GM21529 (cell line): Measurements from ENCODE around the gene RUFY2.
A peak's percentile ranks its signal among the peaks of the same experiment; 100 is the strongest.
"Not testable (repeated sequence)": the region's sequence is repeated elsewhere in the genome, so short reads cannot be mapped to it uniquely, and the experiment has no call there.

ENCODE experiments used
- ATAC-seq: cut with Tn5 transposase; IDR thresholded peaks from one replicate; pipeline ENCODE4 v1.9.1; 2021; ENCODE audit not compliant: unreplicated experiment

The RUFY2 gene, protein sequence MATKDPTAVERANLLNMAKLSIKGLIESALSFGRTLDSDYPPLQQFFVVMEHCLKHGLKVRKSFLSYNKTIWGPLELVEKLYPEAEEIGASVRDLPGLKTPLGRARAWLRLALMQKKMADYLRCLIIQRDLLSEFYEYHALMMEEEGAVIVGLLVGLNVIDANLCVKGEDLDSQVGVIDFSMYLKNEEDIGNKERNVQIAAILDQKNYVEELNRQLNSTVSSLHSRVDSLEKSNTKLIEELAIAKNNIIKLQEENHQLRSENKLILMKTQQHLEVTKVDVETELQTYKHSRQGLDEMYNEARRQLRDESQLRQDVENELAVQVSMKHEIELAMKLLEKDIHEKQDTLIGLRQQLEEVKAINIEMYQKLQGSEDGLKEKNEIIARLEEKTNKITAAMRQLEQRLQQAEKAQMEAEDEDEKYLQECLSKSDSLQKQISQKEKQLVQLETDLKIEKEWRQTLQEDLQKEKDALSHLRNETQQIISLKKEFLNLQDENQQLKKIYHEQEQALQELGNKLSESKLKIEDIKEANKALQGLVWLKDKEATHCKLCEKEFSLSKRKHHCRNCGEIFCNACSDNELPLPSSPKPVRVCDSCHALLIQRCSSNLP

DNA sequence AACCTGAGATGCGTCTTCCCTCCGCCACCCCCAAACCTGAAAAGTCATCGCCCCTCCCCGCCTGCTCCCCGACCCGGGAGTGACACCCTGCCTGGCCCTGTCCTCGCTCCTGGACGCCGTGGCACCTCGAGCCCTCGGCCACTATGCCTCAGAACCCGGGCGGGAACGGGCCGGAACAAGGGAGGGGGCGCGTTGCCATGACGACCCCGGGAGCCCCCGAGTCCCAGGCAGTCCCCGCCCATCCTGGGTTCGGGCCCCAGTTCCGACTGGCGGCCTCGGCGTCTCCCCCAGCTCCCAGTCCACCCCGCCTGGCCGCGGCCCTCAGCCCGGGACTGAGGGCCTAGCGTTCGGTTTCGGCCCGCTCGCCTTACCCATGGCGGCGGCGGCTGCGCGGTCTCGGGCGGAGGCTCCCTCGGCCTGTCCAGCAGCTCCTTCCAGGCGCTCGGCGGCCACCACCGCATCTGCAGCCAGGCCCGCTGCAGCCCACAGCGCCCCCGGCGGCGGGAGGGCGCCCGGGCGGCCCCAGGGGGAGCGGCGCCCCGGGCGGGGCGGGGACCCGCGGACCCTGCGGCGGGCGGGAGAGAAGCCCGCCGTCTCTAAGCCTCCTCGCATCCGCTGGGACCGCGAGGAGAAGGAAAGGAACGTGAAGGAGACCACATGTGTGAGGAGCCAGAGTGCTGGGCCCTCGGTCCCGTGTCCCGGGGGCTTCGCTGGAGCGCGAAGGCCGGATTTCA is at the start of gene RUFY2:
Gene RUFY2 (minus strand): TSS at position 463 of the 734 bp plus-strand sequence. CDS start 88 bp downstream, at position 375.
- ATAC-seq, result peak; percentile 94

GRCh38 chr10:68449698-68450097 is 42.6 kb upstream of the RUFY2 start:
- ATAC-seq, result not testable (repeated sequence)

DNA sequence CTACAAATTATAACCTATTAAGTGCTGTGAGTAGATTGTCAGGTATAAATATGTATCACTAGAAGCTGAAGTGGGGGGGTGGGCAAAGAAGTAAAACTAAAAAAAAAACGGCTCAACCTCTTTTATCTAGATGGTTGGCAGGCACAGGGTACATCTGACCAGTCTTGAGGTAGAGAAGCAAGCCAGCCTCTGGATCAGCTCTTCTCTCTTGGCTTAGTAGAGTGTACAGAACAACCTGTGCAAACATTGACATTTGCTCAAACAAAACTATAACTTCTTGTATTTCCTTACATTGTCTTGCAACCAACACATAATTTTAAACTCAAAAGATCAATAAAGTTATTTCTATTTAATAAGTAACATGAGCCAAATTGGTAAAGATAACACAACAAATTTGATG is 39.1 kb upstream of the RUFY2 start:
- ATAC-seq, result no peak

DNA sequence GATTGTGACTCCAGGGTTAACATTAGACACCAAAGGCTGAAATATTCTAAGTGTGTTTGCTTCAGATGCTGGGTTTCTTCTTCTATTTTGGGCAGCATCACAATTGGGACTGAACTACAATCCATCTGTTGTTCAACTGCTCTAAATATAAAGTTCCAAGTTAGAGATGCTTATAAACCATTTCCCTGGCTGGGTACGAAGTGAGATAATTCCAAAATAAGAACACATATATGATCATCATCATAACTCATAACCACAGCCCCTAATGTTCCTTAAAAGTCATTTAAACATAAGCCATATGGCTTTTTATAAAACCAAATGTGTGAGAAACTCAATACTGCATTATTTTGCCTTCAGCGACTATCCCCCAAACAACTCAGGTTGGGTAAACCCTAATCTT is 35.9 kb upstream of the RUFY2 start:
- ATAC-seq, result no peak

GRCh38 chr10:68440898-68441297 is 33.8 kb upstream of the RUFY2 start:
- no peak for ATAC-seq

- no peak for ATAC-seq
These were observed 28.7 kb upstream of the RUFY2 start for GRCh38 chr10:68435803-68436202.

DNA sequence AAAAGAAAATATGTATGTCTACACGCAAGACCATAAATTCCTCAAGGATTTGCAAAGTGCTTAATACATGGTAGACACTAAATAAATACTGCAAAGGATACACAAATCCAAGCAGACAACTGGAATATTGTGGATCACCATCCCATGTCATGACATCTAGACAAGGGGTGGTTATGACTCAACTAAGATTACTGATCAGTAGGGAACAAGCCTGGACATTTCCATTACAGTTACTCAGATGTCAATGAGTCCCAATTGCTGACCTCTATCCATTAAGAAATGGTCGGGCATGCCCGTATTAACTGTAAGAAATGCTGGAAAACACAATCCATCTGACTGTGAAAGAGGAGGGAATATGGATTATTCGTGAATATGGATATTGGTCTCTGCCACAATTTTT is 27.6 kb upstream of the RUFY2 start:
- ATAC-seq, result no peak

DNA sequence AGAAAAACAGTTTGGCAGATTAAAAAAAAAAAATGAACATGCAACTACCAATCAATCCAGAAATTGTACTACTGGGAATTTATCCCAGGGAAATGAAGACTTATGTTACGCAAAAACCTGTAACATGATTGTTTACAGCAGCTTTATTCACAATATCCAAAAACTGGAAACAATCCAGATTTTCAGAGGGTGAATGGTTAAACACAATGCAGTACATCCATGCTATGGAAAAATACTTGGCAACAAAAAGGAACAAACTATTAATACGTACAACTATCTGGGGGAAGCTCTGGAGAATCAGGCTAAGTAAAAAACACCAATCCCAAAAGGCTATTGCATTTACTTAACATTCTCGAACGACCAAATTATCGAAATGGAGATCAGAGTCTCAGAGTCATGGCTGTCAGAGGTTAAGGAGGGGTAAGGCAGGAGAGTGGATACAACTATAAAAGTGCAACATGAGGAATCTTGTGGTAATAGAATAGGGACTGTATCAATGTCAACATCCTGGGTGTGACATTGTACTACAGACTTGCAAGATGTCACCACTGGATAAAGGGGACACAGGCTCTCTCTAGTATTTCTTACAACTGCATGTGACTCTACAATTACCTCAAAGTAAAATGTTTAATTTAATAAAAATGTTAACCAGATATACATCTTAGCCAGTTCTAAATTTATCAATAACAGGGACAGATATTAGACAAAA is 21.5 kb upstream of the RUFY2 start:
- ATAC-seq, result no peak

DNA sequence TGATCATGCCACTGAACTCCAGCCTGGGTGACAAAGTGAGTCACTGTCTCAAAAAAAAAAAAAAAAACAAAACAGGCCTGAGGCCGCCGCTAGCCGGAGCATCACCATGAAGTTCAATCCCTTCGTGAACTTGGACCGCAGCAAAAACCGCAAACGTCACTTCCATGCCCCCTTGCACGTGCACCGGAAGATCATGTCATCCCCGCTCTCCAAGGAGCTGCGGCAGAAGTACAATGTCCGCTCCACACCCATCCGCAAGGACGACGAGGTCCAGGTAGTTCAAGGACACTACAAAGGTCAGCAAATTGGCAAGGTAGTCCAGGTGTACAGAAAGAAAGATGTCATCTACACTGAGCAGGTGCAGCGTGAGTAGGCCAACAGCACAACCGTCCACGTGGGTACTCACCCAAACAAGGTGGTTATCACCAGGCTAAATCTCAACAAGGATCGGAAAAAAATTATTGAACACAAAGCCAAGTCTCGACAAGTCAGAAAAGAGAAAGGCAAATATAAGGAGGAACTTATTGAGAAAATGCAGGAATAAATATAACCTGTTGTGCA is 17.5 kb upstream of the RUFY2 start:
- no peak for ATAC-seq

DNA sequence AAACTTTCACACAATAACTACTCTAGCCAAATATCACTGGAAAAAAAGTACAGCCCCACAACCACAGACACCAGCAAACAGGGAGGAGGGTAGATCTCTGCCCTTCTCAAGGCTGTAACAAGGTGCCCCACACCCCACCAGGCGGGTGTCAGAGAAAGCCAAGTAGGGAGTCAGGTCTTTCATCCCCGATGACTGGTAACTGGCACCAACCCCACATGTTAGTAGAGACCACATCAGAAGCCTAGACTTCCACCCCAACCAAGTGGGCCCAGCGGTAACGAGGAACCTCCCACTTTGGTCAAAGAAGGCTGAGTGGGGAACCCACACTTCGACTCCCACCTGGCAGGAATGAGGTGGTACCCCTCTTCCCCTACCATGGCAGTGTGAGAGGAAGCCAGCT is 16.4 kb upstream of the RUFY2 start:
- no peak for ATAC-seq

GRCh38 chr10:68419376-68419775 is 12.3 kb upstream of the RUFY2 start:
- ATAC-seq, result no peak

GRCh38 chr10:68408898-68409518 is 1.9 kb upstream of the RUFY2 start:
- no peak for ATAC-seq

DNA sequence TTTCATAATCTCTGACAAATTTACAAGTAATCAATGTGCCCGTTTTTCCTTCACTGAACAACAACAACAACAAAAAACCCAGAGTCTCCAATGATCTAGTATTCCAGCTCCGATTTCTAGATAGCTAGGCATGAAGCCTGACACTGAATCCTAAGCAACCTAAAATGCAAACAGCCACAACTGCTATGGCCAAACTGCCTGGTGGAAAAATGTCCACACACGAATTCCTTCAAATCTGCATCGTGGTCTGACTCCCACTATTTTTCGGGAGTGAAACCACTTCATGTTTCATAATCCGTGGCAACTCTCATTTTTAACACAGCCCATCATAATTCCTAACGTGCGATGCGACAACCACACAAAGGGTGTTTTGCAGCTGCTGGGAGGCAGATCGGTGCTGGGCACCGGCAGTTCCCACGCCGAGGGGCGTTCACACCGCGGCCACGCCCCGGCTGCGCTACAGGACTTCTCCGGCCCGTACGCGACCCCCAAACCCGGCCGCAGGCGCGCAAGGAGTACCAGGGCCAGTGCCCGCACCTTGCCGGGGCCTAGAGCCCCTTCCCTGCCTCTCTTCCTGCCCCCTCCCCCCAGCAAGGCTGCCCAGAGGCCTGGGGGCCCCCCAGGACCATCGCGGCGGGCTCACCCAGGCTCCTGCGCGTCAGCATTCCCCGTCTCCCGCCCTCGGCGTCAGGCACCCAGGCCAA is 814 bp downstream of the RUFY2 start:
- peak; percentile 34 for ATAC-seq

- ATAC-seq, result no peak
These were observed 3.4 kb downstream of the RUFY2 start for GRCh38 chr10:68403701-68404100.

DNA sequence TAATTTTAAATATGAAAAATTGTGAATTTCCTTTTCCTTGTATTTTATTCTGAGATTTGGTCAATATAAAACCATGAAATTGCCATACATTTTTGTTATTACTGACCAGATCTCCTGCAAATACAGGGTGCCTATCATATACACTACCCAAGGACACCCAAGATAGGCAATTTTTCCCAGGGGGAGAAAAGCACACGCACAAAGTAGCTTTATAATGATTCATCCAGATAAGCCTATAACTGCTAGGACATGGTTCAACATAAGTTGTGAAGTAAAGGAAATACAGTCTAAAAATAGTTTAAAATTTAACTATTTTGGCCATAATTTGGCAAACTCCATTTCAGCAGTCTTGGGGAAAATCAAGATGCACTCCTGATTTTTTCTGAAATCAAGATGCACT is 4.8 kb downstream of the RUFY2 start:
- no peak for ATAC-seq

- no peak for ATAC-seq
These were observed 10.1 kb downstream of the RUFY2 start for GRCh38 chr10:68397005-68397404.

DNA sequence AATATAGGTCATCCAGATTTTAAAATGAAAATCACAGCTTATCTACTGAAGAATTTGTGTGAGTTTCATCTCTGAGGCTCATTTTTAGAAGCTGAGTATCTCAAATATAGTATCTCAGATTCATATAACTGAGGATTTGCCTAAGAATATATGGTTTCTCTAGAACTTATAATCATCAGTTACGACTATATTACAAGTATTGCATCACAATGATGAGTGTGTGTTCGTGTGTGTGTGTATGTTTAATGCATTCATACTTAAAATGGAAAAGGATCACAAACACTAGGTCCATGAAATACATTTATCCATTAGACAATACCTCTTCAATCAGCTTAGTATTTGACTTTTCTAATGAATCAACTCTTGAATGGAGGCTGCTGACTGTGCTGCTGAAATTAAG is 21.3 kb downstream of the RUFY2 start:
- ATAC-seq, result no peak

DNA sequence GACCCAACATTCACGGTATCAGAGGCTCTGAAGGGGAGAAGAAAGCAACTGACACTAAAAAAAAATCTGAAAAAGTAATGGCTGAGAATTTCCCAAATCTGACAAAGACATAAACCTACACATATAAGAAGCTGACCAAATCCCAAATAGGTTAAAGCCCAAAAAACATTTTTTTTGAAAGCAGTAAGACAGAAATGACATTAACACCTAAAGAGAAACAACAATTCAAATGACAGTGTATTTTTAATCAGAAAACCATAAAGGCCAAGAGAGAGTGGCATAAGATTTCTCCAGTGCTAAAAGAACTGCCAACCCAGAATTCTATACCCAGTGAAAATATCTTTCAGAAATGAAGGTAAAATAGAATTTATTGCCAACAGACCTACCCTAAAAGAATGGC is 35.5 kb downstream of the RUFY2 start:
- ATAC-seq, result no peak

GRCh38 chr10:68367121-68367520 is 40.0 kb downstream of the RUFY2 start:
- no peak for ATAC-seq

DNA sequence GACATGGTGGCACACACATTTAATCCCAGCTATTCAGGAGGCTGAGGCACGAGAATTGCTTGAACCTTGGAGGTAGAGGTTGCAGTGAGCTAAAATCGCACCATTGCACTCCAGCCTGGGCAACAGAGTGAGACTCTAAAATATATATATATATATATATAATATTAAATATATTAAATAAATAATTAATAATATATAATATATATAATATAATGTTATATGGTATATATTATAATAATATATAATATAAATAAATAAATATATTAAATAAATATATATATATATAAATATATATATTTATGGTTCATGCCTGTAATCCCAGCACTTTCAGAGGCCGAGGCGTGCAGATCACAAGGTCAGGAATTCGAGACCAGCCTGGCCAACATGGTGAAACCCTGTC is 40.5 kb downstream of the RUFY2 start:
- ATAC-seq, result no peak
